IPS DF 6.9 (cell line): ENCODE results near the gene SLC10A3.
"Not testable (repeated sequence)": the region's sequence is repeated elsewhere in the genome, so short reads cannot be mapped to it uniquely, and the experiment has no call there.

Experiments used
- DNase-seq: peaks from one replicate; pipeline ENCODE4 v3.0.0-alpha.2; 2013; ENCODE audit warnings: low read depth, low spot score
- H3K27ac ChIP-seq: one replicate; pipeline ENCODE4 v1.5.1; 2013; ENCODE audit warnings: low read length, control low read depth
- H3K27me3 ChIP-seq: 2 replicates; pipeline ENCODE4 v1.6.1; 2013; ENCODE audit warnings: mild to moderate bottlenecking, low read length; ENCODE audit not compliant: control insufficient read depth, insufficient read depth
- H3K36me3 ChIP-seq: 2 replicates; pipeline ENCODE4 v1.6.1; 2013; ENCODE audit warnings: low read length; ENCODE audit not compliant: control insufficient read depth, insufficient read depth
- H3K4me1 ChIP-seq: 2 replicates; pipeline ENCODE4 v1.6.1; 2013; ENCODE audit warnings: low read length; ENCODE audit not compliant: control insufficient read depth, insufficient read depth
- H3K4me3 ChIP-seq: 2 replicates; pipeline ENCODE4 v1.5.1; 2013; ENCODE audit warnings: mild to moderate bottlenecking, low read length
- H3K9me3 ChIP-seq: 2 replicates; pipeline ENCODE4 v1.6.1; 2013; ENCODE audit warnings: low read length, inconsistent platforms; ENCODE audit not compliant: control insufficient read depth, insufficient read depth
- WGBS: extraction: QIAGEN DNeasy Blood & Tissue Kit; methylation state at CpG from one replicate; pipeline ENCODE4 v1.1.7; 2013; ENCODE audit warnings: mixed read lengths, missing lambda C conversion rate; ENCODE audit not compliant: insufficient read length, insufficient coverage; 5-methylcytosine and 5-hydroxymethylcytosine counted together

The SLC10A3 gene

DNA sequence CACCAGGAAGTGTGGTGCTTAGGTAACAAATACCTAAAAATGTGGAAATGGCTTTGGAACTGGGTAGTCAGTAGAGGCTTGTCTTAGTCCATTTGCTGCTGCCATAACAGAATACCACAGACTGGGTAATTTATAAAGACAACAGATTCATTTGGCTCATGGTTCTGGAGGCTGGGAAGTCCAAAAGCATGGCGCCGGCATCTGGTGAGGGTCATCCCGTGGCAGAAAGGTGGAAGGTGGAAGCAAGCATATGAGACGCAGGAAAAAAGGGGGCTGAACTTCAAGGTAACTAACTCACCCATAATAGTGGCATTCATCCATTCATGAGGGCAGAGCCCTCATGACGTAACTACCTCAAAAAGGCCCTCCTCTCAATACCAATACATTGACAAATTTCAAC is 19.0 kb upstream of the SLC10A3 start:
- H3K36me3 ChIP-seq = no peaks in the 10 kb centered on the region

DNA sequence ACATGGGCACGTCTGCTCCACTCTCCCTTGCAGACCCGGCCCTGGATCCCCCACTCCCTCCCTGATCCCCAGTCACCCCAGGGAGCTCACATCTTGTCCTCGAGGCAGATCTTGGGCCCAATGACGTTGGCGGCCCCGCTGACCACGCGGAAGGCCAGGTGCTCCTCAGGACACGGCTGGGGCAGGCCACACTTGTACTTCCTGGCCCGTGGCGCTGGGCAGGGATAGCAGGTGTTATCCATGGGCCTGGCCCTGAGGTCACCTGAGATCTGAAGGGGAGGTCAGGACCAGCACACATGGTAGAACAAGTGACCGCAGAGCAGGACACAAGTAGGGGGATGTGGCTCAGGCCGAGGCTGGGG is 17.9 kb upstream of the SLC10A3 start:
- Histone ChIP-seq H3K4me3 (no peak overlapping the region), H3K9me3 (no peaks in the 10 kb centered on the region), H3K4me1 (no peaks in the 10 kb centered on the region), H3K27ac (no peak overlapping the region), H3K27me3 (no peaks in the 10 kb centered on the region), H3K36me3 (no peaks in the 10 kb centered on the region)
- no peak for DNase-seq
- no CpG with 5 or more reads among the region's 13 CpGs for WGBS

More for the DNA sequence above, 19.0 kb upstream of the SLC10A3 start:
- H3K27ac ChIP-seq = no peak overlapping the region
- no peak overlapping the region for H3K4me3 ChIP-seq
- no peaks in the 10 kb centered on the region for H3K9me3 ChIP-seq
- no peaks in the 10 kb centered on the region for H3K4me1 ChIP-seq
- WGBS = no CpG with 5 or more reads among the region's 5 CpGs
- no peaks in the 10 kb centered on the region for H3K27me3 ChIP-seq
- DNase-seq = no peak

DNA sequence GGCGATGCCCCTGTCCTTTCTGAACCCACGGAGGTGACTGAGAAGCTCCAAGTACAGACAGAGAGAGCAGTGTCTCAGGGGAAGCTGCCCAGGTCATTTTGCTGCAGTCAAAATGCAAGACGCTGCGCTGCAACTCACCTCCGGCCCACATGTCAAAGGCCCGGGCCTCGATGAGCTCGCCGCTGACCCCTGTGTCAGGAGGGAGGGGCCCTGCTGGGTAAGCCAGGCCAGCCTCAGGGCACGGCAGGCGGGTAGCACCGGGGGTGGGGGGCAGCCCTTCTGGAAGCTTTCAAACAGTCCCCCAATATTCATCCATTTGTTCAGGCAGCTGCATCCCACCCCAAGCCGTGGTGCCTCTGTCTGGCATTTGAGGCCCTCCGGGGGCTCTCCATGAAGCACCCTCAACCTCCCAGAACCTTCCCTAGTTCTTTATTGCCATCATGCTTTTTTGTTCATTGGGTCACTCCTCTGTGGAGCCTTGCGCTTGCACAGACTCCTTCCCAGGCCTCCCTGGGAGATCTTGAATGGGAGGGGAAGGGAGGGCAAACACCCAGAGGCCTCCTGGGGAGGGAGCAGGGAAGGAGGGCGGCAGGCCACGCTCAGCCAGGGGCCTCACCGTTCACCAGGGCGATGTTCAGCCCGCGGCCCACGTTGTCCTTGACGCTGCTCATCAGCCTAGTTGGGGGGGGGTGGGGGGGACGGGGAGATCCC is 17.4 kb upstream of the SLC10A3 start:
- Histone ChIP-seq H3K36me3 (no peaks in the 10 kb centered on the region), H3K27ac (no peak overlapping the region), H3K9me3 (no peaks in the 10 kb centered on the region), H3K27me3 (no peaks in the 10 kb centered on the region), H3K4me1 (no peaks in the 10 kb centered on the region), H3K4me3 (no peak overlapping the region)
- DNase-seq = no peak
- no CpG with 5 or more reads among the region's 24 CpGs for WGBS

DNA sequence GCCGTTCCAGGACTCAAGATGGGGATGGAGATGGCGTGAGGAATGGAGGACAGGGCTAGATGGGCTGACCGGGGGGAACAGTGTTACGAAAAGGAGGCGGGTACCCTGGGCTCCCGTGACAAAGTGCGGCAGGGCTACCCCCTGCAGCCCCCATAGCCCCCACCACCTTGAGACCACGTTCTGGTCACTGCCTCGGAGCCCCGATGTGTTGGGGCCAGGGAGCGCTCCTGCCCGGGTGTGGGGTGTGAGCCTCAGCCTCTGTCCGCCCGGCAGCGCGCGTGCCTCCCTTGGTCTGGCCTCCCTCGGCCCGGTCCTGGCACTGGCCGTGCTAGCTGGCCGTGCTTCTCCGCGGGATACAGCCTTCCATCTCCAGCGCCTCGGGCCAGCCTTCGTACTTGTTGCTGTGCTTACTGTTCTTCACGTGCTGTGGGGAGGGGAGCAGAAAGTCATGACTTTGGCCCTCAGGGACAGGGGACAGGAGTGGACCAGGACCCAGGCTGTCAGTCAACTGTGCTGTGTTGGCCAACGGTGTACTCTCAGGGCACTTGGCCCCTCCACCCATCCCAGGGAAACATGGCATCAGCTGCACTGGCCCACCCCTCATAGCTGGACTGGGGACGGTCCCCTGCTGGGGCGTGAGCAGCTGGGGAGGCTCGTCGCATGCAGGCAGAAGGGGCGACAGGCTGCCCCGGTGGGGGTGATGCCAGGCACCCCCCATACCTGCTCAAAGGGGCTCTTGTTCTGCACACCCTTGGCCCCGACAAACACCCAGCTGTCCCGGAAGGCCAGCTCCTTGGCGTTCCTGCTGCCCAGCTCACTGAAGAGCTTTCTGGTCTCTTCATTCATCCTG is 16.3 kb upstream of the SLC10A3 start:
- WGBS = no CpG with 5 or more reads among the region's 37 CpGs
- Histone ChIP-seq H3K27me3 (no peaks in the 10 kb centered on the region), H3K27ac (no peak overlapping the region), H3K4me1 (no peaks in the 10 kb centered on the region), H3K9me3 (no peaks in the 10 kb centered on the region), H3K4me3 (no peak overlapping the region), H3K36me3 (no peaks in the 10 kb centered on the region)
- DNase-seq = no peak

DNA sequence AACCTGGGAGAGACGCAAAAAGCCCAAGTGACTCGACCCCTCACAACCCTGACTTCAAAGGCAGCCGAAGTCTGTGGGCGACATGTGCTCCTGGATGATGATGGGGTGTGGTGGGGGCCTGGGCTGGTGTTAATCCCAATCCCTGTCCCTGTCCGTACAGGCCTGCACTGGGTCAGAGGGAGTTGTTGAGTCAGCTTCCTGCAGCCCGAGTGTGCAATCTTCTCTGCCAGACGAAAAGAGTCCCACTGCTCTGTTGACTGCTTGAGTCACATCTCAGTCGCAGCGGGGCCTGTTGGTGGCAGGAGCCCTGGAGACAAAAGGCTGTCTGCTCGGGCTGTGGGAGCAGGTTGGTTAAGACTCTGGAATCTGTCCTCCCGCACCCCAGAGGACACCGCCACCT is 15.3 kb upstream of the SLC10A3 start:
- no peak overlapping the region for H3K4me3 ChIP-seq
- H3K36me3 ChIP-seq = no peaks in the 10 kb centered on the region
- no peak for DNase-seq
- no peaks in the 10 kb centered on the region for H3K27me3 ChIP-seq
- H3K9me3 ChIP-seq = no peaks in the 10 kb centered on the region
- no CpG with 5 or more reads among the region's 12 CpGs for WGBS
- no peak overlapping the region for H3K27ac ChIP-seq
- H3K4me1 ChIP-seq = no peaks in the 10 kb centered on the region

DNA sequence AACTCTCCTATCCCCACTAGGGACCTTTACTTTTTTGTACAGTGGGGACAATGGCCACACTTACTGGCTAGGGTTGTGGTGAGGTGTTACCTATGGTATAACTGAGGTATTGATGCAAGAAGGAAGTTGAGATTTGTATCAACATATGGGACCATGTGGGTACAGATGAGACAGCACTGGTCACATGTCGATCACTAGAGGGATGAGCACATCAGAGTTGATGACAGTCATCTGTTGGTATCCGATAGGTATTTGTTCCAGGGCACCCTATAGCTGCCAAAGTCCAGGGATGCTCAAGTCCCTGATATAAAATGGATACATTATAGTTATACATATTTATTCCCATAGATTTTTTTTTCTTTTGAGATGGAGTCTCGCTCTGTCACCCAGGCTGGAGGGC is 12.6 kb upstream of the SLC10A3 start:
- Histone ChIP-seq H3K27me3 (no peaks in the 10 kb centered on the region), H3K9me3 (no peaks in the 10 kb centered on the region), H3K36me3 (no peaks in the 10 kb centered on the region), H3K27ac (no peak overlapping the region), H3K4me3 (no peak overlapping the region), H3K4me1 (no peaks in the 10 kb centered on the region)
- no peak for DNase-seq
- WGBS = no CpG with 5 or more reads among the region's 3 CpGs

DNA sequence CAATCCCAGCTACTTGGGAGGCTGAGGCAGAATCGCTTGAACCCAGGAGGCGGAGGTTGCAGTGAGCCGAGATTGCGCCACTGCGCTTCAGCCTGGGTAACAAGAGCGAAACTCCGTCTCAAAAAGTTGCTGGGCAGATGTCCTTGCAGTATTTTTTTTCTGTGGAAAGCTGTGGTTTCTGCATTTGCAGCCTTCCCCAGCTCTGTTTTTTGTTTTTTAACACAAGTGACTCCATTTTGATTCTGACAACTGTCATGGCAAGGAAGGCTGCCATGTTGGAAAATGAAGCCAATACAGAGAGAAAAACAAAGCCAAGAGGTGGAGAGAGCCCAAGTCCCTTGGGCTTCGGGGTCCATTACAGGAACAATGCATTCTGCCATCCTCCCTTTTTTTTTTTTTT is 11.7 kb upstream of the SLC10A3 start:
- Histone ChIP-seq H3K4me1 (no peaks in the 10 kb centered on the region), H3K27me3 (no peaks in the 10 kb centered on the region), H3K9me3 (no peaks in the 10 kb centered on the region), H3K36me3 (no peaks in the 10 kb centered on the region), H3K4me3 (no peak overlapping the region), H3K27ac (no peak overlapping the region)
- DNase-seq = no peak
- WGBS = no CpG with 5 or more reads among the region's 8 CpGs

DNA sequence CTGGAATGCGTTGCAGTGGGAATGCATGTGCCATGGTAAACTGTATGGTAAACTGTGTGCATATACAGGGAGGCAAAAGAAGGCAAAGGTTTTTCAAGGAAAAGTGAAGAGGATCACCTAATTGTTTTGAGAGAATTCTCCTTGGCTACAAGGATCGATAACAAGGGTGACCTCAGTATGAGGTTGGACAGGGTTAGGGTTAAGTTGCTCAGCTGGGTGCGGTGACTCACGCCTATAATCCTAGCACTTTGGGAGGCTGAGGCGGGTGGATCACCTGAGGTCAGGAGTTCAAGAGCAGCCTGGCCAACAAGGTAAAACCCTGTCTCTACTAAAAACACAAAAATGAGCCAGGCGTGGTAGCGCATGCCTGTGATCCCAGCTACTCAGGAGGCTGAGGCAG is 11.0 kb upstream of the SLC10A3 start:
- DNase-seq, H3K27ac ChIP-seq, H3K4me3 ChIP-seq, H3K9me3 ChIP-seq, H3K36me3 ChIP-seq, H3K27me3 ChIP-seq, H3K4me1 ChIP-seq: not testable (repeated sequence)
- no CpG with 5 or more reads among the region's 7 CpGs for WGBS

DNA sequence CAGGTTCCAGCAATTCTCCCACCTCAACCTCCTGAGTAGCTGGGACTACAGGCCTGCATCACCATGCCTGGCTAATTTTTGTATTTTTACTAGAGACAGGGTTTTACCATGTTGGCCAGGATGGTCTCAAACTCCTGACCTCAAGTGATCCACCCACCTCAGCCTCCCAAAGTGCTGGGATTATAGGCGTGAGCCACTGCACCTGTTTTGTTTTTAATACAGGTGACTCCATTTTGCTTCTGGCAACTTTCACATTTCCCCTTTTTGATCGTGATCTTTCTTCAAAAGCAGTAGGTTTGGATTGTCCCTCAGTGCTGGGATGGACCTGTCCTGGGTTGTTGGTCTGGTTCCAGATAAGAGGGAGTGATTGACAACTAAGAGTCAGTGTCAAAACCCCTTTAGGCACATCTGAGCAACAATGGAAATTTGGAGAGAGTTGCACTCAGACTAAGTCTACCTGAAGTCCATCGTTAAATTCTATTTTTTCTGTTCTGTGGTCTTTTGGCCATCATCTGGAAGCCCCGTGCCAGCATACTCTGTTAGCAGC is 6.2 kb upstream of the SLC10A3 start:
- DNase-seq, H3K36me3 ChIP-seq, H3K9me3 ChIP-seq, H3K4me1 ChIP-seq, H3K4me3 ChIP-seq, H3K27me3 ChIP-seq, H3K27ac ChIP-seq: not testable (repeated sequence)
- no CpG with 5 or more reads among the region's 4 CpGs for WGBS

DNA sequence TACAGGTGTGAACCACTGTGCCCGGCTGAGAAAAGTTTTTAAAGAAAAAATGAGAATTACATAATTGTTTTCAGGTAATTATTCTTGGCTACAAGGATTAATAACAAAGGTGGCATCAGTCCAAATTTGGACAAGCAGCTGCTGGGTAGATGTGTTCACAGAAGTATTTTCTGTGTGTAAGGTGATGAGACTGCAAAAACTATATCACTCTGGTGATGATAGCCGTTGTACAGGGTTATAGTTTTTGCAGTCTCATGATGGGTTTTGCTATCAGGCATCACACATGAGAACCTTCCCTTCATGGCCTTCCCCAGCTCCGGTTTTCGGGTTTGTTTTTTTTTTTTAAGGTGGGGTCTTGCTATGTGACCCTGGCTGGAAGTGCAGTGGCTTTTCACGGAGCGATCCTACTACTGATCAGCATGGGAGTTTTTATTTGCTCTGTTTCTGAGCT is 5.1 kb upstream of the SLC10A3 start:
- Histone ChIP-seq H3K4me1 (no peaks in the 10 kb centered on the region), H3K27ac (no peak overlapping the region), H3K27me3 (no peaks in the 10 kb centered on the region), H3K4me3 (no peak overlapping the region), H3K9me3 (no peaks in the 10 kb centered on the region), H3K36me3 (no peaks in the 10 kb centered on the region)
- no peak for DNase-seq
- WGBS = no CpG with 5 or more reads among the region's 6 CpGs
